H9 (cell line): Measurements from ENCODE around the gene CUL2. TPM values are rescaled to one million over a fixed set of nuclear protein-coding genes. Genes with fewer than 3 reads are reported as not detected.

ENCODE experiments used
- DNase-seq: peaks from one replicate; pipeline ENCODE4 v3.0.0-alpha.2; 2017
- H2AFZ ChIP-seq: one replicate; pipeline ENCODE4 v1.6.1; 2013; ENCODE audit warnings: mild to moderate bottlenecking, low read length, control low read depth, moderate library complexity
- H2AK5ac ChIP-seq: 2 replicates; pipeline ENCODE4 v1.6.1; 2013; ENCODE audit warnings: low read length, control low read depth, mixed read lengths; ENCODE audit not compliant: insufficient read length
- H2BK120ac ChIP-seq: one replicate; pipeline ENCODE4 v1.6.1; 2013; ENCODE audit warnings: low read depth, mild to moderate bottlenecking, low read length, control low read depth, inconsistent platforms; ENCODE audit not compliant: poor library complexity, severe bottlenecking
- H2BK12ac ChIP-seq: 2 replicates; pipeline ENCODE4 v1.6.1; 2013; ENCODE audit warnings: low read length, control low read depth, mixed read lengths, low read depth; ENCODE audit not compliant: insufficient read length
- H2BK15ac ChIP-seq: 2 replicates; pipeline ENCODE4 v1.6.1; 2013; ENCODE audit warnings: low read depth, low read length, control low read depth
- H2BK20ac ChIP-seq: one replicate; pipeline ENCODE4 v1.6.1; 2013; ENCODE audit warnings: low read depth, mild to moderate bottlenecking, low read length, control low read depth, inconsistent platforms; ENCODE audit not compliant: poor library complexity, severe bottlenecking
- H2BK5ac ChIP-seq: 2 replicates; pipeline ENCODE4 v1.6.1; 2013; ENCODE audit warnings: low read length, control low read depth, mixed read lengths; ENCODE audit not compliant: insufficient read length
- H3K14ac ChIP-seq: 2 replicates; pipeline ENCODE4 v1.6.1; 2013; ENCODE audit warnings: low read length, control low read depth; ENCODE audit not compliant: insufficient read depth
- H3K18ac ChIP-seq: 2 replicates; pipeline ENCODE4 v1.6.1; 2013; ENCODE audit warnings: low read depth, mild to moderate bottlenecking, mixed read lengths, low read length, control low read depth; ENCODE audit not compliant: insufficient read length
- H3K23ac ChIP-seq: 2 replicates; pipeline ENCODE4 v1.6.1; 2013; ENCODE audit warnings: low read length, control low read depth, mixed read lengths, low read depth; ENCODE audit not compliant: insufficient read length
- H3K23me2 ChIP-seq: 2 replicates; pipeline ENCODE4 v1.6.1; 2013; ENCODE audit warnings: low read depth, mild to moderate bottlenecking, mixed read lengths, low read length, control low read depth; ENCODE audit not compliant: insufficient read length, poor library complexity, severe bottlenecking
- H3K27ac ChIP-seq: 2 replicates; pipeline ENCODE4 v1.5.1; 2013; ENCODE audit warnings: low read length, control low read depth, mixed read lengths, low read depth; ENCODE audit not compliant: insufficient read length
- H3K27me3 ChIP-seq: 2 replicates; pipeline ENCODE4 v1.6.1; 2013; ENCODE audit warnings: low read length, control low read depth, inconsistent platforms; ENCODE audit not compliant: insufficient read depth
- H3K4ac ChIP-seq: 2 replicates; pipeline ENCODE4 v1.6.1; 2013; ENCODE audit warnings: low read depth, mild to moderate bottlenecking, control low read depth, inconsistent platforms, low read length, moderate library complexity
- H3K4me1 ChIP-seq: 2 replicates; pipeline ENCODE4 v1.6.1; 2013; ENCODE audit warnings: low read length, control low read depth, inconsistent platforms; ENCODE audit not compliant: insufficient read depth
- H3K4me2 ChIP-seq: 2 replicates; pipeline ENCODE4 v1.6.1; 2013; ENCODE audit warnings: low read length, control low read depth, mixed read lengths; ENCODE audit not compliant: insufficient read length, insufficient read depth
- H3K56ac ChIP-seq: 2 replicates; pipeline ENCODE4 v1.6.1; 2013; ENCODE audit warnings: low read depth, mild to moderate bottlenecking, mixed read lengths, low read length, control low read depth; ENCODE audit not compliant: insufficient read length
- H3K79me1 ChIP-seq: 2 replicates; pipeline ENCODE4 v1.6.1; 2013; ENCODE audit warnings: low read depth, mild to moderate bottlenecking, moderate library complexity, low read length, control low read depth, inconsistent platforms; ENCODE audit not compliant: insufficient read depth, poor library complexity, severe bottlenecking
- H3K79me2 ChIP-seq: 2 replicates; pipeline ENCODE4 v1.6.1; 2013; ENCODE audit warnings: low read length, control low read depth, inconsistent platforms; ENCODE audit not compliant: insufficient read depth
- H3K9ac ChIP-seq: 2 replicates; pipeline ENCODE4 v1.6.1; 2013; ENCODE audit warnings: low read length, control low read depth, mixed read lengths; ENCODE audit not compliant: insufficient read length; ENCODE audit errors: extremely low read depth
- H3K9me3 ChIP-seq: one replicate; pipeline ENCODE4 v1.6.1; 2013; ENCODE audit warnings: low read depth, low read length, inconsistent platforms; ENCODE audit not compliant: control insufficient read depth
- H3T11ph ChIP-seq: one replicate; pipeline ENCODE4 v1.6.1; 2013; ENCODE audit warnings: mild to moderate bottlenecking, low read length, control low read depth, inconsistent platforms
- H4K20me1 ChIP-seq: one replicate; pipeline ENCODE4 v1.6.1; 2013; ENCODE audit not compliant: control insufficient read depth, insufficient read length, insufficient read depth
- H4K5ac ChIP-seq: 2 replicates; pipeline ENCODE4 v1.6.1; 2013; ENCODE audit warnings: low read depth, mild to moderate bottlenecking, mixed read lengths, low read length, control low read depth; ENCODE audit not compliant: insufficient read length
- H4K8ac ChIP-seq: replicated peaks from 2 replicates; pipeline ENCODE4 v1.6.1; 2013; ENCODE audit warnings: low read length, control low read depth, mixed read lengths, low read depth; ENCODE audit not compliant: insufficient read length
- H4K91ac ChIP-seq: 2 replicates; pipeline ENCODE4 v1.6.1; 2013; ENCODE audit warnings: low read depth, mild to moderate bottlenecking, moderate library complexity, mixed read lengths, low read length, control low read depth; ENCODE audit not compliant: insufficient read length
- H3K27ac Mint-ChIP-seq, 3 experiments: 2 replicates in 2 of 3; 3 replicates in 1 of 3; pipeline ENCODE4 v1.8.0; 2020 to 2021; ENCODE audit warnings: mixed read lengths in 3 of 3, mild to moderate bottlenecking in 1 of 3, moderate library complexity in 1 of 3
- H3K27me3 Mint-ChIP-seq: 2 replicates; pipeline ENCODE4 v1.8.0; 2021; ENCODE audit warnings: low read depth, mild to moderate bottlenecking, moderate library complexity, mixed read lengths
- H3K36me3 Mint-ChIP-seq, 3 experiments: 2 replicates in 2 of 3; 3 replicates in 1 of 3; pipeline ENCODE4 v1.8.0; 2020 to 2021; ENCODE audit warnings: low read depth in 3 of 3, mixed read lengths in 3 of 3; ENCODE audit not compliant: insufficient read depth in 1 of 3
- H3K4me1 Mint-ChIP-seq, 2 experiments: 2 replicates each; pipeline ENCODE4 v1.8.0; 2020; ENCODE audit warnings: mixed read lengths in 2 of 2
- H3K4me3 Mint-ChIP-seq, 2 experiments: 2 replicates in 1 of 2; 3 replicates in 1 of 2; pipeline ENCODE4 v1.8.0; 2020 to 2021; ENCODE audit warnings: mild to moderate bottlenecking in 2 of 2, mixed read lengths in 2 of 2, moderate library complexity in 1 of 2
- H3K9me3 Mint-ChIP-seq, 2 experiments: 2 replicates in 1 of 2; 3 replicates in 1 of 2; pipeline ENCODE4 v1.8.0; 2020; ENCODE audit warnings: mild to moderate bottlenecking in 2 of 2, mixed read lengths in 2 of 2, moderate library complexity in 1 of 2
- CTCF ChIP-seq: fragments of 200-600 bp; sonication (generic); conservative IDR thresholded peaks from 3 replicates; pipeline ENCODE4 v1.8.0; 2021; ENCODE audit warnings: antibody characterized with exemption, mild to moderate bottlenecking
- WGBS: extraction: QIAGEN DNeasy Blood & Tissue Kit; methylation state at CpG from one replicate; pipeline ENCODE4 v1.1.7; 2013; ENCODE audit warnings: missing lambda C conversion rate, low lambda C conversion rate, mixed read lengths; ENCODE audit not compliant: insufficient read length; ENCODE audit errors: extremely low coverage; 5-methylcytosine and 5-hydroxymethylcytosine counted together
- total RNA-seq: library from RNA; stranded (reverse); gene quantifications from 2 replicates; pipeline ENCODE4 v1.2.1, GENCODE V29; 2021

CUL2 gene
- total RNA-seq, 1 experiment from 2014 or later: 43.3 TPM

- no peaks in the 10 kb centered on the region for H3K79me1 ChIP-seq
- 0 out of 4 replicates have a peak, but pooled peaks cover 0 to 9% of the 10 kb centered on the region in 2 experiments for H3K4me1 Mint-ChIP-seq
- H4K91ac ChIP-seq: no peak overlapping the region
- H3K9ac ChIP-seq: no peak overlapping the region
- no peaks in the 10 kb centered on the region for H3K36me3 Mint-ChIP-seq
- H3K23me2 ChIP-seq: no peaks in the 10 kb centered on the region
- no CpG with 5 or more reads among the region's 13 CpGs for WGBS
- H3K18ac ChIP-seq: no peak overlapping the region
- H3K9me3 Mint-ChIP-seq: no peaks in the 10 kb centered on the region
- no peak overlapping the region for H2BK15ac ChIP-seq
- H3K56ac ChIP-seq: no peak overlapping the region
- no peak overlapping the region for H2BK5ac ChIP-seq
- DNase-seq: no peak
- H3K4me1 ChIP-seq: no peaks in the 10 kb centered on the region
- 0 out of 7 replicates have a peak overlapping the region, but pooled peaks of 1 of the 3 experiments have one; percentile 61 for H3K27ac Mint-ChIP-seq
- no peak overlapping the region for H3K27ac ChIP-seq
- H3K27me3 Mint-ChIP-seq: no peaks in the 10 kb centered on the region; the same call in 1 of the 2 replicates
- no peak overlapping the region for H3K23ac ChIP-seq
- no peak overlapping the region for H3K4me3 Mint-ChIP-seq
- no peak overlapping the region for H2BK120ac ChIP-seq
- no peaks in the 10 kb centered on the region for H3K79me2 ChIP-seq
- H4K20me1 ChIP-seq: no peaks in the 10 kb centered on the region
- H4K8ac ChIP-seq: no peak overlapping the region
- no peak overlapping the region for H3K4ac ChIP-seq
- H2BK20ac ChIP-seq: no peak overlapping the region
- H2AFZ ChIP-seq: no peak overlapping the region
- H3K27me3 ChIP-seq: no peaks in the 10 kb centered on the region
- no peak overlapping the region for H2AK5ac ChIP-seq
- no peak overlapping the region for H3T11ph ChIP-seq
- H3K4me2 ChIP-seq: no peak overlapping the region
- H2BK12ac ChIP-seq: no peak overlapping the region
- no peaks in the 10 kb centered on the region for H3K9me3 ChIP-seq
- TF ChIP-seq CTCF: no peak
- H3K14ac ChIP-seq: no peak overlapping the region
- no peak overlapping the region for H4K5ac ChIP-seq
Observed at GRCh38 chr10:34964166-34964800, 125.9 kb downstream of the CUL2 start.
